Measurements from ENCODE around the gene GKN2. TPM values are rescaled to one million over a fixed set of nuclear protein-coding genes. Genes with fewer than 3 reads are reported as not detected.
"Not testable (repeated sequence)": the region's sequence is repeated elsewhere in the genome, so short reads cannot be mapped to it uniquely, and the experiment has no call there.

The GKN2 gene
- total RNA-seq, 1 experiment from 2014 or later = not detected

GRCh38 chr2:68961380-68961779, 8.7 kb upstream of the GKN2 start:
- DNase-seq = no peak
- no TSS peak for BruUV-seq (replicated peaks)
- H3K36me3 ChIP-seq (ENCODE audit: control insufficient read depth, insufficient read depth, low read length) = no peaks in the 10 kb centered on the region
- no peak for TF ChIP-seq CTCF (IDR thresholded peaks at IDR 0.05; ENCODE audit: insufficient read depth in 1 of 2, low read depth in 1 of 2, low read length in 1 of 2, severe bottlenecking in 1 of 2, unreplicated experiment in 1 of 2)
- no peaks in the 10 kb centered on the region for H3K27me3 ChIP-seq (replicated peaks; ENCODE audit: control insufficient read depth, insufficient read depth, low read length)
- no peaks in the 10 kb centered on the region for H3K9me3 ChIP-seq
- H3K4me3 ChIP-seq (ENCODE audit: low read depth, low read length) = no peak overlapping the region
- CTCF ChIA-PET = no interaction called here
- H3K9me3 Mint-ChIP-seq (ENCODE audit: unreplicated experiment) = no peaks in the 10 kb centered on the region
- H3K4me1 ChIP-seq = no peaks in the 10 kb centered on the region
- H3K4me3 Mint-ChIP-seq (ENCODE audit: unreplicated experiment) = no peak overlapping the region
- H3K4me1 Mint-ChIP-seq (ENCODE audit: low read depth, unreplicated experiment) = no peaks in the 10 kb centered on the region
- H3K36me3 Mint-ChIP-seq (ENCODE audit: insufficient read depth, unreplicated experiment) = no peaks in the 10 kb centered on the region
- intact Hi-C loops (cut with micrococcal nuclease; ENCODE audit: unreplicated experiment) = no loop called here
- no peak overlapping the region for H3K27ac Mint-ChIP-seq (ENCODE audit: unreplicated experiment)
- POLR2A ChIA-PET = no interaction called here
- H3K27me3 Mint-ChIP-seq (ENCODE audit: insufficient read depth, unreplicated experiment) = peaks cover 22% of the 10 kb centered on the region

GRCh38 chr2:68959001-68959400, 6.3 kb upstream of the GKN2 start:
- Histone ChIP-seq H3K9me3 (no peaks in the 10 kb centered on the region), H3K4me3 (ENCODE audit: low read depth, low read length) (no peak overlapping the region), H3K4me1 (no peaks in the 10 kb centered on the region), H3K27me3 (replicated peaks; ENCODE audit: control insufficient read depth, insufficient read depth, low read length) (no peaks in the 10 kb centered on the region), H3K36me3 (ENCODE audit: control insufficient read depth, insufficient read depth, low read length) (no peaks in the 10 kb centered on the region)
- peaks cover 27% of the 10 kb centered on the region for H3K27me3 Mint-ChIP-seq (ENCODE audit: insufficient read depth, unreplicated experiment)
- H3K4me1 Mint-ChIP-seq (ENCODE audit: low read depth, unreplicated experiment) = no peaks in the 10 kb centered on the region
- CTCF ChIA-PET = interaction anchor here (0.9 kb wide), 1 partner anchor 16 kb away, joined by 4 read pairs; no protein-coding TSS in a partner anchor
- no peak overlapping the region for H3K27ac Mint-ChIP-seq (ENCODE audit: unreplicated experiment)
- TF ChIP-seq CTCF (IDR thresholded peaks at IDR 0.05; ENCODE audit: insufficient read depth in 1 of 2, low read depth in 1 of 2, low read length in 1 of 2, severe bottlenecking in 1 of 2, unreplicated experiment in 1 of 2) = no peak
- H3K9me3 Mint-ChIP-seq (ENCODE audit: unreplicated experiment) = no peaks in the 10 kb centered on the region
- H3K36me3 Mint-ChIP-seq (ENCODE audit: insufficient read depth, unreplicated experiment) = no peaks in the 10 kb centered on the region
- DNase-seq = no peak
- no peak overlapping the region for H3K4me3 Mint-ChIP-seq (ENCODE audit: unreplicated experiment)
- no TSS peak for BruUV-seq (replicated peaks)
- intact Hi-C loops (cut with micrococcal nuclease; ENCODE audit: unreplicated experiment) = no loop called here
- POLR2A ChIA-PET = no interaction called here

DNA sequence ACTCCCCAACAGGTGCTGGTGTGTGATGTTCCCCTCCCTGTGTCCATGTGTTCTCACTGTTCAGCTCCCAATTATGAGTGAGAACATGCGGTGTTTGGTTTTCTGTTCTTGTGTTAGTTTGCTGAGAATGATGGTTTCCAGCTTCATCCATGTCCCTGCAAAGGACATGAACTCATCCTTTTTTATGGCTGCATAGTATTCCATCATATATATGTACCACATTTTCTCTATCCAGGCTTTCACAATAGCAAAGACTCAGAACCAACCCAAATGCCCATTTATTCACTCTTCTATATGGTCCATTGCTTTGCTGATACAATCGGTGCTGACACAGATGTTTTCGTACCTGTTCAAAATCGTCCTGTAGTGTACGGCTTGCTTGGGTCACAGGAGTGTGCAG, 2.7 kb upstream of the GKN2 start:
- POLR2A ChIA-PET; H3K27me3 ChIP-seq (replicated peaks; ENCODE audit: control insufficient read depth, insufficient read depth, low read length); H3K4me3 Mint-ChIP-seq (ENCODE audit: unreplicated experiment); H3K27ac Mint-ChIP-seq (ENCODE audit: unreplicated experiment); H3K4me1 Mint-ChIP-seq (ENCODE audit: low read depth, unreplicated experiment); H3K4me1 ChIP-seq; BruUV-seq (replicated peaks); H3K36me3 Mint-ChIP-seq (ENCODE audit: insufficient read depth, unreplicated experiment); H3K9me3 ChIP-seq; CTCF ChIA-PET; DNase-seq; H3K4me3 ChIP-seq (ENCODE audit: low read depth, low read length); H3K9me3 Mint-ChIP-seq (ENCODE audit: unreplicated experiment); H3K36me3 ChIP-seq (ENCODE audit: control insufficient read depth, insufficient read depth, low read length); intact Hi-C loops (cut with micrococcal nuclease; ENCODE audit: unreplicated experiment): not testable (repeated sequence)
- H3K27me3 Mint-ChIP-seq (ENCODE audit: insufficient read depth, unreplicated experiment) = peaks cover 26% of the 10 kb centered on the region

- Histone ChIP-seq H3K9me3 (no peaks in the 10 kb centered on the region), H3K4me1 (no peaks in the 10 kb centered on the region), H3K36me3 (ENCODE audit: control insufficient read depth, insufficient read depth, low read length) (no peaks in the 10 kb centered on the region), H3K27me3 (replicated peaks; ENCODE audit: control insufficient read depth, insufficient read depth, low read length) (no peaks in the 10 kb centered on the region), H3K4me3 (ENCODE audit: low read depth, low read length) (no peak overlapping the region)
- no peak overlapping the region for H3K4me3 Mint-ChIP-seq (ENCODE audit: unreplicated experiment)
- intact Hi-C loops (cut with micrococcal nuclease; ENCODE audit: unreplicated experiment) = no loop called here
- no peak for TF ChIP-seq CTCF (IDR thresholded peaks at IDR 0.05; ENCODE audit: insufficient read depth in 1 of 2, low read depth in 1 of 2, low read length in 1 of 2, severe bottlenecking in 1 of 2, unreplicated experiment in 1 of 2)
- no peaks in the 10 kb centered on the region for H3K36me3 Mint-ChIP-seq (ENCODE audit: insufficient read depth, unreplicated experiment)
- H3K27ac Mint-ChIP-seq (ENCODE audit: unreplicated experiment) = no peak overlapping the region
- DNase-seq = no peak
- no TSS peak for BruUV-seq (replicated peaks)
- no peaks in the 10 kb centered on the region for H3K9me3 Mint-ChIP-seq (ENCODE audit: unreplicated experiment)
- no peaks in the 10 kb centered on the region for H3K4me1 Mint-ChIP-seq (ENCODE audit: low read depth, unreplicated experiment)
- H3K27me3 Mint-ChIP-seq (ENCODE audit: insufficient read depth, unreplicated experiment) = peaks cover 38% of the 10 kb centered on the region
- ChIA-PET CTCF (interaction anchor here (2.8 kb wide), 1 partner anchor 9 kb away, joined by 9 read pairs; no protein-coding TSS in a partner anchor), POLR2A (no interaction called here)
Measured at GRCh38 chr2:68951899-68952298, 794 bp downstream of the GKN2 start.

Measured in Caco-2 (cell line).